Activated T-helper 1 cell treated with anti-CD3 and anti-CD28 coated beads, Interleukin-2, amount 50 U/mL, for 16 hours (primary cell): Measurements from ENCODE around the gene PLB1.

Experiments
- DNase-seq, 2 donors: peaks; one replicate each; pipeline ENCODE4 v3.0.0-alpha.2; 2020; ENCODE audit warnings: low read depth in 1 of 2, low spot score in 1 of 2

Gene PLB1

GRCh38 chr2:28683100-28683706 lies 187.3 kb downstream of the PLB1 start:
- DNase-seq = no peak

- no peak for DNase-seq
Observed at GRCh38 chr2:28684142-28684858, 188.4 kb downstream of the PLB1 start.

GRCh38 chr2:28687171-28687570 lies 191.3 kb downstream of the PLB1 start:
- no peak for DNase-seq

- no peak for DNase-seq
Observed at GRCh38 chr2:28687640-28688385, 192.0 kb downstream of the PLB1 start.

GRCh38 chr2:28688818-28689217 lies 193.0 kb downstream of the PLB1 start:
- DNase-seq = no peak

GRCh38 chr2:28689771-28690170 lies 193.9 kb downstream of the PLB1 start:
- no peak for DNase-seq

GRCh38 chr2:28692411-28692810 lies 196.6 kb downstream of the PLB1 start:
- DNase-seq = no peak

- DNase-seq = no peak
Observed at GRCh38 chr2:28693223-28693622, 197.4 kb downstream of the PLB1 start.
